Measurements from ENCODE around the gene FOXN3.
"Not testable (repeated sequence)": the region's sequence is repeated elsewhere in the genome, so short reads cannot be mapped to it uniquely, and the experiment has no call there.

FOXN3 gene

DNA sequence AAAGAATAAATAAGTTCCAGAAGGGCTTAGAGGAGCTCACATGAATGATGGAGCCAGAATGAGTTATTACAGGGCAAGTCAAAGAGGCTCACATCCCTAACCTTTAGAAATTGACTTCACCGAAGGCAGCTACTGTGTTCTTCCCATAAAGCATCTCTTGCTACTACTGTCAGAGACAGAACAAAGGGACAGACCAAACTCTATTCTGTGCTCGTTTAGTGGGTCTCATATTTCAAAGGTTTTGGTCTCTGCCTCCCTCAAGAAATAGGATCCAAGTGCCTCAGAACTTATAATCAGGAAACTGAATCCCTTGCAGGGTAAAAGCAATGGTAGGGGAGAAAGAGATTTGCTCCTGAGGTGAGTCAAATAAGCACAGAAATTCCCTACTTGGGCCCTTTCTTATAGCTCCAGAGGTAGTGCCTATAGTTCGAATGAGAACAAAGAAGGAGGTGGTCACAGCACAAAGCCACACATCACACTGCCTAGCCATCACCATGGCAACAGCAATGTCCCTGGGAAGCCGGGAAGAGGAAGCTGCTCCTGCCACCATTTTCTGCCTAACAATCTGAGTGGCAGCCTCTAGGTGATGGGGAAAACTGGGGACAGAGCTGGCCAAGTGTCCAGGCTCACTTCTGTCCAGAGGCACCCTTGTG lies 294.9 kb downstream of the FOXN3 start:
- no peak for ATAC-seq

DNA sequence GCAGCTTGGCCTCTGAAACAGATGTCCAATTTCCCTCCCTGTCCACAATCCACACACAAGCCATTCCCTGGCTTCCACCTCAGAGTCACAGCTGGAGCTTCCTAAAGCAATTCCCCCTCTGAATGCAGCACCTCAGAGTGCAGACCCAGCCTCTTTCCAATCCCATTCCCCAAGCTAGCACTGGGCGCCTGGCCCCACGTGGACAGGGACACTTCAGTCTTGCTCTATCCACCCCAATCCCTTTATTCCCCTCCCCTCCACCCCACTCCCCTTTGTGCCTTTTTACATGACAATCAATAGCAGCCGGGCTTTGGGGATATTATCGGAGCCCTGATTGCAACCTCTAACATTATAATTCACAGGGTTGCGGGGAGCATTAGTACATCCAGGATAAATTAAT lies 300.0 kb downstream of the FOXN3 start:
- ATAC-seq: no peak

DNA sequence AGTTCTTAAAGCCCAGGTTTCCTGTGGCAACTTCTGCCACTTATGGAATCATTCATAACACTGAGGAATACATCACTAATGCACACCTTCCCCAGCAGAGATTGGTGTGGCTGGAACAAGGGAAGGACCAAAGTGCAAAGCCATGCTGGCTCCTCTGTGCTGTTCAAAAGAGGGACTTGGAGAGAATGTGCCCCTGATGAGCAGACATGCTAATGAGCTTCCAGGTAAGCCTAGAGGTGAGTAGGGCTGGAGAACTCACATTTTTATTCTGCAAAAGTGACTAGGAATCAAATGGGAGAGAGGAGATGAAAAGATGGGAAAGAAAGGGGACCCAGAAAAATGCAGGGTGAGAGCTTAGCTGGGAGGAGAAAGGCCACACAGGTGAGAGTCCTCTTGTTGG lies 302.9 kb downstream of the FOXN3 start:
- no peak for ATAC-seq

DNA sequence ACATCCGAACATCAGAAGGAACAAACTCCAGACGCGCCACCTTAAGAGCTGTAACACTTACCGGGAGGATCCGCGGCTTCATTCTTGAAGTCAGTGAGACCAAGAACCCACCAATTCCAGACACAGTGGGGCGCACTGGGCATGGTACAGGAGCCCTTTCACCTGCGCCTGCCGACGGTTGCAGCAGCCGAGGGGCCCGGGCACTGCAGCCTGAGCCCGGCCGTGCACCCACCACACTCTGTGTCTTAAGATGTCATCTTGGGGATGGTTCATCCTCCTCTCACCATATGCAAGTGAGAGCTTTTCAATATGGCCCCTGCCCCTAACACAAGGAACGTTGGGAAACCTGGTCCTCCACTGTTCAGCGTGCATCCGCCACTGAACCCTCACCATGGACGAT lies 304.3 kb downstream of the FOXN3 start:
- ATAC-seq: no peak

DNA sequence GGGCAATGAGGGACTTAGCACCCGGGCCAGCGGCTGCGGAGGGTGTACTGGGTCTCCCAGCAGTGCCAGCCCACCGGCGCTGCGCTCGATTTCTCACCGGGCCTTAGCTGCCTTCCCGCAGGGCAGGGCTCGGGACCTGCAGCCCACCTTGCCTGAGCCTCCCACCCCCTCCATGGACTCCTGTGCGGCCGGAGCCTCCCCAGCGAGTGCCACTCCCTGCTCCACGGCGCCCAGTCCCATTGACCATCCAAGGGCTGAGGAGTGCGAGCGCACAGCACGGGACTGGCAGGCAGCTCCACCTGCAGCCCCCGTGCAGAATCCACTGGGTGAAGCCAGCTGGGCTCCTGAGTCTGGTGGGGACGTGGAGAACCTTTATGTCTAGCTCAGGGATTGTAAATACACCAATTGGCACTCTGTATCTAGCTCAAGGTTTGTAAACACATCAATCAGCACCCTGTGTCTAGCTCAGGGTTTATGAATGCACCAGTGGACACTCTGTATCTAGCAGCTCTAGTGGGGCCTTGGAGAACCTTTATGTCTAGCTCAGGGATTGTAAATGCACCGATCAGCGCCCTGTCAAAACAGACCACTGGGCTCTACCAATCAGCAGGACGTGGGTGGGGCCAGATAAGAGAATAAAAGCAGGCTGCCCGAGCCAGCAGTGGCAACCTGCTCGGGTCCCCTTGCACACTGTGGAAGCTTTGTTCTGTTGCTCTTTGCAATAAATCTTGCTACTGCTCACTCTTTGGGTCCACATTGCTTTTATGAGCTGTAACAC lies 305.1 kb downstream of the FOXN3 start:
- ATAC-seq: not testable (repeated sequence)

DNA sequence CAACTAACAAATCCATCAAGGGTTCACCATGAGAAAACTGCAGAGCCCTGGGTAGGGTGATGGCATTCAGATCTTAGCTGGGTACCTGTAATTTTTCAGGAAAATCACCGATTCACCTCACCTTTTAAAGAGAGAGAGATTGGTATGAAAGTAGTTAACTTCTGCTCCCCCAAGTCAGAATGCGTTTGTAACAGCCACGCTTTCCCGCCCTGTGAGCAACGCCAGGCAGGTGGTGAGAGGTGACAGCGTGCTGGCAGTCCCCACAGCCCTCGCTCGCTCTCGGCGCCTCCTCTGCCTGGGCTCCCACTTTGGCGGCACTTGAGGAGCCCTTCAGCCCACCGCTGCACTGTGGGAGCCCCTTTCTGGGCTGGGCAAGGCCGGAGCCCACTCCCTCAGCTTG lies 305.8 kb downstream of the FOXN3 start:
- not testable (repeated sequence) for ATAC-seq

DNA sequence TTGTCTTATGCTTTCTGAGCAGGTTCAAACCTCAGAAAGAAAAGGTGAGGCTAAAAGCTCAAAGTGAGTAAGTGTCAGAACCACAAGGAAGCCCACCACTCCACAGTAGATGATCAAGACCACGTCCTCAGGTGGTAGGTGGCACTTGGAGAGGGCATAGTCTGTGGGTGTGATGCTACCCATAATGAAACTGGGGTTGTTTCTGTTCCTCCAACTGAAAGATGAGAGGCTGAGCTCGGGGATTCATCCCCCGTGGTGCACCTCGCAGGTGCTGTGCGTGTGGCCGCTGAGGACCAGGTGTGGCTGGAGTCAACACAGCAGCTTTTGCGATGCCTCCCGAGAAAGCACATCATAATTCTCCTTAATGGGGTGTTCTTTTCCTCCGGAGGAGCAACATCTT lies 306.9 kb downstream of the FOXN3 start:
- ATAC-seq: no peak

DNA sequence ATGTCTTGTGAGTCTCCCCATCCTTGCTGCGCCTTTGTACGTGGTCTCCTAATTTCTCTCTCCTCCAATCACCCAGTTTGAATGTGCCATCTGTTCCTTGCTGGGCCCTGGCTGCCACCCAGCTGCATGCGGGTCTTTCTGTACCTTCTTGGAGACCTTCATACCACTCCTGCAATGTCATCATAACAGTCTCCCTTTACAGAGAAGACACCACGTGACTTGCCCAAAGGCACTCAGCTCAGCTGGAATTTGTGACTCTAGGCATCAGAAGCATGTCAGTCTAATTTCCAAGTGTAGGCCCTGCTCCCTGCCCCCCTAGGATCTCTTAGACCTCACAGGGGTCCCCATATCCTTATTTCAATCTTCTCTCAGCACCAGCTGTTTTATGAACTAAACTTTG lies 308.4 kb downstream of the FOXN3 start:
- no peak for ATAC-seq

DNA sequence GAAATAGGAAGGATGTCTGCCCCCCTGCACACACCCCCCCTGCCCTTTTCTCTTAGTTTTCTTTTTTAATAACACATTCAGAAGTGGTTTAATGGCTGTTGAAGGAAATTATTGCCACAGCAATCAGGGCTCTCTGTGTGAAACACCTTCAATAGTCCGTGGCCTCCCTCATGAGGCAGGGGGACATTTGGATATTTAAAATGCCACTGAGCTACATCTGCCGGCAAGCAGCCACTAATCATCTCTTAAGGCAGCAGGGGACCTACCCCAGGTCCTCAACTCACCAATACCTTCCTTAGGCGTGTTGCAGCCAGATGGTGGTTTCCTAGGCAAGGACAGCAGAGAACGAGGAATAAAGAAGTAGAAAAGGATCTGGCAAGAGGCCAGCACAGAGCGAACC lies 309.4 kb downstream of the FOXN3 start:
- no peak for ATAC-seq
